ENCODE results near the gene TPCN1. TPM values are rescaled to one million over a fixed set of nuclear protein-coding genes. Genes with fewer than 3 reads are reported as not detected.
A peak's percentile ranks its signal among the peaks of the same experiment; 100 is the strongest.

The TPCN1 gene
- total and polyA plus RNA-seq, 11 donors: 22.6 to 136 (median 80.5) TPM

GRCh38 chr12:113189361-113189760 lies 31.9 kb upstream of the TPCN1 start:
- Histone ChIP-seq H3K4me1 (peaks cover 0 to 43% (median 23%) of the 10 kb centered on the region in 12 donors), H3K27me3 (no peaks in the 10 kb centered on the region), H3K27ac (no peak overlapping the region), H3K9me3 (no peaks in the 10 kb centered on the region), H3K36me3 (peaks cover 0 to 41% (median 22%) of the 10 kb centered on the region in 9 donors), H3K4me3 (no peak overlapping the region)
- 86 to 97% (median 92%) methylated on average over 2 of the region's 2 CpGs for WGBS, 4 donors
- no peak for TF ChIP-seq POLR2A (IDR thresholded peaks at IDR 0.05)
- TF ChIP-seq CTCF (IDR thresholded peaks at IDR 0.05): no peak
- no peak for DNase-seq
- ATAC-seq: no peak
- intact Hi-C loops (cut with DNase I): loop anchor here in 1 of 10 donors (5.0 kb wide), 1 partner anchor 168 kb away; the partner anchor contains the start of gene PLBD2

GRCh38 chr12:113190761-113191160 lies 30.5 kb upstream of the TPCN1 start:
- ATAC-seq (no peak), DNase-seq (no peak)
- Histone ChIP-seq H3K4me3 (no peak overlapping the region), H3K27me3 (no peaks in the 10 kb centered on the region), H3K4me1 (peaks cover 0 to 45% (median 23%) of the 10 kb centered on the region in 12 donors), H3K27ac (no peak overlapping the region), H3K36me3 (peaks cover 0 to 41% (median 22%) of the 10 kb centered on the region in 9 donors), H3K9me3 (no peaks in the 10 kb centered on the region)
- intact Hi-C loops (cut with DNase I): loop anchor here in 6 of 10 donors (10.0 kb wide), 4 partner anchors 104 to 724 kb away; partner anchors contain the start of gene SDSL (in 2 of the 6)
- TF ChIP-seq CTCF (IDR thresholded peaks at IDR 0.05): no peak
- TF ChIP-seq POLR2A (IDR thresholded peaks at IDR 0.05): no peak
- WGBS, 4 donors: 90 to 94% (median 93%) methylated on average over 4 of the region's 4 CpGs

GRCh38 chr12:113191227-113191626 lies 30.0 kb upstream of the TPCN1 start:
- TF ChIP-seq POLR2A (IDR thresholded peaks at IDR 0.05): no peak
- no peak for TF ChIP-seq CTCF (IDR thresholded peaks at IDR 0.05)
- intact Hi-C loops (cut with DNase I): loop anchor here in 6 of 10 donors (10.0 kb wide), 4 partner anchors 104 to 724 kb away; partner anchors contain the start of gene SDSL (in 2 of the 6)
- no peak overlapping the region for H3K4me3 ChIP-seq
- DNase-seq (no peak), ATAC-seq (no peak)
- H3K4me1 ChIP-seq: peaks cover 0 to 42% (median 21%) of the 10 kb centered on the region in 12 donors
- H3K9me3 ChIP-seq: no peaks in the 10 kb centered on the region
- no peak overlapping the region for H3K27ac ChIP-seq
- peaks cover 0 to 41% (median 22%) of the 10 kb centered on the region in 9 donors for H3K36me3 ChIP-seq
- 92 to 94% (median 93%) methylated on average over 19 of the region's 19 CpGs for WGBS, 4 donors
- no peaks in the 10 kb centered on the region for H3K27me3 ChIP-seq

GRCh38 chr12:113194971-113195391 lies 26.3 kb upstream of the TPCN1 start:
- DNase-seq: no peak
- H3K27ac ChIP-seq: peak overlapping the region in 2 of 12 donors; percentile 70 to 72
- ATAC-seq: no peak
- TF ChIP-seq POLR2A (IDR thresholded peaks at IDR 0.05) (no peak), CTCF (IDR thresholded peaks at IDR 0.05) (no peak)
- H3K4me3 ChIP-seq: no peak overlapping the region
- H3K27me3 ChIP-seq: no peaks in the 10 kb centered on the region
- peaks cover 0 to 23% (median 18%) of the 10 kb centered on the region in 9 donors for H3K36me3 ChIP-seq
- 81 to 90% (median 83%) methylated on average over 4 of the region's 4 CpGs for WGBS, 4 donors
- intact Hi-C loops (cut with DNase I): loop anchor here in 8 of 10 donors (2.0 to 10.0 kb wide), 10 partner anchors 72 to 720 kb away; partner anchors contain the start of genes SDSL (in 5 of the 8) and PLBD2 (in 1 of the 8)
- peaks cover 0 to 33% (median 16%) of the 10 kb centered on the region in 12 donors for H3K4me1 ChIP-seq
- no peaks in the 10 kb centered on the region for H3K9me3 ChIP-seq
